ENCODE results near the gene C1QL1.
A peak's percentile ranks its signal among the peaks of the same experiment; 100 is the strongest.

The C1QL1 gene

DNA sequence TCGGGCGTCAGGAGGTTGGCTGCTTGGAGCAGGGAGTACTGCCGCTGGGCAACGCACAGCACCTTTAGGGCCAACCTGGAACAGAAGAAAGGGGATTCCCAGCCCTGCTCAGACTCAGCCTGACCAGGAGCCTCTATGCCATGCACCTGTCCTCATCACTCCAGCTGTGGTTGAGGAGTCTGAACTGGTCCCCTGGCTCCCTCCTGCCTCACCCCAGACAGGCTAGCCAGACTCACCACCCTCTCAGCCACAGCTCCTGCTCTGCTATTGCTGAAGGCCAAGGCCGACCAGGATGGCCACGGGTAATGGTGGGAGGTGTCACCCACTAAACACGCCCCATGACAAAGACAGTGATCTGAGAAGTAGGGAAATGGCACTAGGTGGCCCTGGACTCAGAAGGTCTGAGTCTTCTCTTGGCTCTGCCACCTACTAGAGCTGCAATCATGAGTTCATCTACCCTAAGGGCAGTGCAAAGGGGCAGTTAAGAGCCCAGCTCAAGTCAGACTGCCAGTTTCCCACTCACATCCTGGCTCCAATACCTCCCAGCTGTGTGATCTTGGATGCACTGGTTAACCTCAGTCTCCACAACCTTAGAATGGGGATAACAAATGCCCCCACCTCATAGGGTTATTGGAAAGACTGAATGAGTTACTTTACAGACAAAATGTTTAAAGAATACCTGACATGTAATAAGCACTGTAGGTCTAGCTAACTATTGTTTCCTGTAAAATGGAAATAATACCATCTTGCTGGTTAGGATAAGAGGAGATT lies 39.0 kb downstream of the C1QL1 start:
- no peak for DNase-seq (ENCODE audit: low spot score)

DNA sequence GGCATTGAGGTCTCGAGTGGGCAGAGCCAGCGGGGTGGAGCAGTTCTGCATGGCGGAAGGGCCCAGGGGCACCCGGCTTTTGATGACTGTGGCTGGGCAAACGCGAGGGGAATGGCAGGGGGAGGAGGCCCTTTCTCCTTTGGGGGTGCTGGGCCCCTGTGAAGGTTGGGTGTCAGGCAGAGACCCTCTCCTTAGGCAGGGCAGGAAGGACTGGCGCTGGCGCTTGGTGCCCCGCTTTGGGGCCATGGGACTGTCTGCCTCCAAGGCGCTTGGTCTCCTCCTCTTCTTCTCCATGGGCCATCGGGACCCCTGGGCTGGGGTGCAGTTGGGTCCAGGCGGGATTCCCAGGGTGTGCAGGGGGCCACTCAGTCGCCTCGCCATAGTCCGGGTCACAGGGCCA lies 40.0 kb downstream of the C1QL1 start:
- no peak for DNase-seq (ENCODE audit: low spot score)

DNA sequence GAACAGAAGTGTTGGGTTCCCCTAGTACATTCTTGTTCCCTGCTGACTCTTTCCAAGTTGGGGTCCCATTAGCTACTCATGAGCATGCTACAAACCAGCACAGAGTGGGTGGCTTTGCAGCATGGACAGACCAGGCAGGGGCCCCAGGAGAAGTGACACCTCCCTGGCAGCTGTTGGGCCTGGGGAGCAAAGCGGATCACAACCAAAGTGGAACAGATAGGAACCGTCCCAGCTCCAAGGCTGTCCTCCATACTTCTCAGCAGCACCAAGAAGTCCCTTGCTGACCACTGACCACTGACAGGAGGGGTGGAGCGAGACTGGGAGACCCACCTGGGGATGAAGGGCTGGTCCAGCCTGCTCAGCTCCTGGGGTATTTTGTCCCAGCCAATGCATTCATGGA lies 40.4 kb downstream of the C1QL1 start:
- no peak for DNase-seq (ENCODE audit: low spot score)

DNA sequence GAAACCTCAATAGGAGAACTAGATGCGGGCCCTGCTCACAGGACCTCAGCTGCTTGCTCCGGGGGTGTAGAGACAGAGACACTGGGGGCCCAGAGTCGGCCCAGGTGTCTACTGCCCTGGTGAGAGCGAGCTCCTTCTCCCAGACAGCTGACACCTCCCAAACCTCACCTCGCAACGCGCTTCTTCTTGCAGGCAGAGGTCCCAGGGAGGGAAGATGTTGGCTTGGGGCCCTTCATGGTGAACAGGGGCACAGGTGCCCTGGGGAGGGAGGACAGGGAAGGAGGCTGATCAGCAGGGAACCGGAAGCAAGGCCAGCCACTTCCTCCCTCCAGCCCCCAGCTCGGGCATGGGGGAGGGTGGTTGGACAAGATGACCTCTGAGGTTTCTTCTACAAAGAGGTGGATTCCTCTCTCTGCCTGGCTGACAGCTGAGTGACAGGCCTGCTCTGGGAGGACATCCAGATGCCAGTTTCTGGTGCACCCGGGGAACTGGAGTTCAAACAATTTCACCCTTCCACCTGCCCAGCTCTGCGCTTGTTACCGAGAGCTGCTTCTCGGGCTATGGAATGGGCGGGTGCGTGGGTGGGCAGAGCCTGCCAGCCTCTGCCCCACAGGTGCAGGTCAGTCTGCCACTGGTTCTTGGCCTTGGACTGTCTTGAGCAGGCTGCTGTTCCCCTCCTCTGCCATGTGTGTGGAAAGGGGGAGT lies 41.1 kb downstream of the C1QL1 start:
- no peak for DNase-seq (ENCODE audit: low spot score)

DNA sequence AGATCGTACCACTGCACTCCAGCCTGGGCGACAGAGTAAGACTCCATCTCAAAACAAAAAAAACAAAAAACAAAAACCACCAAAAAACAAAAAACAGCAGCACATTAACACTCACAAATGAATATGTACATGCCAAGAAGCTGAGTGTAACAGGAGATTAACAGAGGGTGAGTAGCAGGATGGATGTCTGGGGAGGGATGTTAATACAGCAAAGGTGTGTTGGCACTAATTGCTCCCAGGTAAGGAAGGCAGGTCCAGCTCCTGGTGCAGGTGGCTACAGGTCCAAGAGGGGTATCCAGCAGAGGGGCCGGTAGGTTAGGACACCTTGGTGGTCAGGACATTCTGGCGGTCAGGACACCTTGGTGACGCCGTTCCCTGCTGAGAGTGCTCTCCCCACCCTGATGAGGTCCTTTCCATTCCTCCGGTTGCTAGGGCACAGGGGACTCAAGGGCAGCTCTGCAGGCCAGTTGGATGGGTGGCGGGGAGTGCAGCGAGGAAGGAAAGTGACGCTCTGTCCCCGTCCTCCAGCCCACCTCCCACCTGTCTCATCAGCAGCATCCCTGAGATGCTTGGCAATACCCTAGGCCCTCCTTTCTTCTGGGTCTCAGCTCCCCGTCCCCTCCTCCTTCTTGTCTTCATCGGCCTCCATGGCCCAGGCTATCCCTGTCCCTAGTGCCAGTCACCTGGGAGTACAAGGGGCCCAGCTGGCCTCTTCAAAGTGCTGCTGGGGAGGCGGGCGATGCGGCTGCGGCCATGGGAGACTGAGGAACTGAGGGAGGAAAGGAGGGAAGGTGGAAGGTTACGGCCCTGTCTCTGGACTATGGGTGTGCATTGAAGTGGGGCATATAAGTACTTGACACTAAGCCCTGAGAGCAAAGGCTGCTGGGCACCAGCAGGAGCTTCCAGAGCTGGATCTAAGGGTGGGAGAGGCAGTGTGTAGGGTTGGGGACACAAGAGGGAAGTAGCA lies 42.1 kb downstream of the C1QL1 start:
- DNase-seq (ENCODE audit: low spot score): no peak

DNA sequence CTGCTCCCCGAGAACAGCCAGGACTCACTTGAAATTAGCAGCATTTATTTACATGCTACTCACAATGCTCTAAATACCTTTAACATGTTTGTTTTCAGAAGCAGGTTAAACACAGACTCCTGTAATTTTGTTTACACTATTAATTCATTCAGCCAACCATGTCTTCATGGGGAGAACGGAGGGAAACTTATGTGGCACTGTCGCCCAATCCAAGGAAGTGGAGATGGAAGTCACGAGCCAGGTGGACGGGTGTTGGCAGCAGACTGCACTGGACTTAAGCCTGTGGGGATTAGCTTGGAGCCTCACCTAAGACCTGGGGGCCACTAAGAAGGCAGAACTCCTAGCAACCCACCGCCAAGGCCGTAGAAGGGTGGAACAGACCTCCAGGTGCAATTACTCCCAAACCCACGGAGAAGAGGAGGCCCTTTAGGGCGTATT lies 44.0 kb downstream of the C1QL1 start:
- no peak for DNase-seq (ENCODE audit: low spot score)

DNA sequence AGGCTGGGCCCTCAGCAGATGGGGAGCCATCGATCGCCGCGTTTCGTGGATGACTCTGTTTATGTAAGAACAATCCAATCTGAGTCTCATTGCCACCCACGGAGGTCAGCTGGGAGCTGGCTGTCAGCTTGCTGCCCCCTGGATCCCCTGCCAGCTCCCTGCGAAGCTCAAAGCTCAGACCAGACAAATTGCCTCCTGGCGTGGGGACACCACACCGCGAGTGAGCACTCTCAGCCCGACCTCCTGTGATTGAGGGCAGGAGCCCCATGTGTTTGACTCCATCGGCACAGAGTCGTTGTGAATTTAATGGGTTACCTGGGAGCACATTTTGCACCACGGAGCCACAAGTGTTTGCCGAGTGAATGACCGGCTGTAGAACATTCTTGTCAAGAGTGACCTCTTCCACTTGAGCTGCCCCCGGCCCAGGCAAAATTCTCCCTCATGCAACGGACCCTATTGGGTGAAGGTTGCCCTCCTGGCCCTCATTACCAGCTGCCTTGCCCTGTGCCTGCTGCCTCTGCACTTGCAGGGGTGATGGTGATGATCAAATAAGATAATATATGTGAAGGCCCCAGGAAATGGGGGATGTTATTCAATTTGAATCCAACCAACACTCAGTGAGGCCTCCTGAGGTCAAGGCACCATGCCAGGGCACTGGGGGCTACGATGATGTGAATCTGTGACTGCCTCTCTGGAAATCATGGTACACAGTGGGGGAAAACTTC lies 45.2 kb downstream of the C1QL1 start:
- no peak for DNase-seq (ENCODE audit: low spot score)

DNA sequence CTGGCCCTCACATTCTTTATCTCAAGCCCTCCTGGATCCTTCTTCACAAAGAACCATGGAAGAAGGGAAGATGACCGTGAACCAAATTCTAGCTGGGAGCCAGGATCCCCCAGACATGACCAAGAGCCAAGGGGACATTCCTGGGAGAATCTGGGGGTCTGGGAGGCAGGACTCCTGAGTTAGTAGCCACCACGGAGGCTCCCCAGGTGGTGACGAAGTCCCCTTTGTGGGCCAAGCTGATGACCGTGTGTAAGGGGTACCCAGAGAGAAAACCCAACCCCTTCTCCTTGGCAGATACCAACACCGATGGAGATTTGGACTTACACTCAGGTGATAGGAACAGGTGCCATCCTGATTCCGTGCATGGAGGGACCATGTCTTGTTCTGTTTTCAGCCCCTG lies 46.0 kb downstream of the C1QL1 start:
- DNase-seq (ENCODE audit: low spot score): no peak

DNA sequence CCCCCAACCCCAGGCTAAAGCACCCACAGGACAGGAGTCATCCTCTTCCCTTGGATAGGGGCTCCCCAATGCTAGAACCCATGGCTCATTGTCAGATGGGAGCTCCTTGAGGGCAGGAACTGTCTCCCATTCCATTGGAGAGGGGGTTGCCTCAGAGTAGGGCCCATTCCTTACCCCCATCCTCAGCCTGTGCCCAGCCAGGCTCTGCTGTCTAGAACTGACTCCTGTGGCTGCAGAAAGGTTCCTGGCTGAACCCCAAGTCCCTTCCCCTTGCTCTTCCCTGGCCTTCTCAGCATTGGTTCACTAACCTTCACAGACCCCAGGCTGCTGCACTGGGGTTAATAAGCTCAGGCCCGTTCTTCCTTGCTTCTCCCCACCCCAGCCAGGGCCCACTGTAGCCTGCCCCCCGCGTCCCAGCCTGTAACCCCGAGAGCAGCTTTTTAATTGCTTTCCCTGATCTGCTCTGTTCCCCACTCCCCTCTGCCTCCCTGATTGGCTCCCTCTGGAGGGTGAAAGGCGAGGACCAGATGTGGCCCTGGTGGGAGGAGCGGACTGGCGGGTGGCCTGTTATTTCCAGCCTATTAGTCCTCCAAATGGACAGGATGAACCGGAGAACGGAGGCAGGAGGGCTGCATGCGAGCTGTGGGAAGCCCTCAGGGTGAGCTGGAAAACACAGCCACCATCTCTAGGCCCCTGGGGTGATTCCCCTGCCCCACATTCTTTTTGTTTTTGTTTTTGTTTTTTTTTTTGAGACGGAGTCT lies 46.8 kb downstream of the C1QL1 start:
- DNase-seq (ENCODE audit: low spot score): no peak

DNA sequence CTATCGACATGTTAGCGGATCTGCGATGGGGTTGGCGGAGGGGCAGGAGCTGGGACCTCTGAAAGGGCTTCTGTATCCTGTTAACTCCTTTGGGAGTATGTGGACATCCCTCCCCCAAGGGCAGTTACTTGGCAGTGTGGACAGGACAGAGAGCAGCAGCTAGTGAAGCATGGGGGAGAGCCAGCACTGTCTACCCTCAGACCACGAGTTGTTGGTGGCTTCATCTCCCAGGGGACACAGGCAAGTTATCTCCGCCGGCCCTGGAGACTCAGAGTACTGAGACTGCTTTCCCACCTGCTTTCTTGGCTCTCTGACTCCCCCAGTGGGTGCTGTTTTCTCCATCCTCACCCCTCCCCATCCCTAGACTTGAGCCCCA lies 47.5 kb downstream of the C1QL1 start:
- no peak for DNase-seq (ENCODE audit: low spot score)

DNA sequence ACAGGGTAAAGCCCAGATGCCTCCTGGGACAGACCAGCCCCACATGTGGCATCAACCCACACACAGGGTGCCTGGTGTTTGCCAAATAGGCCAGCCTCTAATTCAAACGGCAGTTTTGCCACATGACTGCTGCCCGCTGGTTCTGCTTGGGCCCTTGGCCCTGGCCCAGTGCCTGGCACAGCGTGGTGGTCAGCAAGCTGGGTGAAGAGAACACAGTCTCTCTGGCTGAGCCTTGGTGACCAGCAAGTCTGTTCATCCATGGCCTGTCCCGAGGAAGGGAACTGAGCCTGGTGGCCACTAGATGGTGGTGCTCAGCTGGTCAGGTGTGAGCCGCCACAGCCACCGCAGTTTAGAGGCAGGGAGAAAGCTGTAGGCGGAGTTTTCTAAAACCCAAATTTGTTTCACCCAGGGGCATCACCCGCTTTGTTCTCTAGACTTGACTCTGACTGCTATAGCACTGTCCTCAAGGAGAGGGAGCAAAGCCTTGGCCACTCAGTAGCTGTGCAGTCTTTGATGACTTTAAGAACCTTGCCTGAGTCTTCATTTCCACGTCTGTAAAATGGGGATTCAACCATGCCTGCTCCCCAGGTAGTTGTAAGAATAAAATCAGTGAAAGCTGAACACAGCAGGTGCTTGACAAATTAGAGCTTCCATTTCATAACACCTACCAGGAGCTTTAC lies 48.1 kb downstream of the C1QL1 start:
- DNase-seq (ENCODE audit: low spot score): peak; percentile 92

DNA sequence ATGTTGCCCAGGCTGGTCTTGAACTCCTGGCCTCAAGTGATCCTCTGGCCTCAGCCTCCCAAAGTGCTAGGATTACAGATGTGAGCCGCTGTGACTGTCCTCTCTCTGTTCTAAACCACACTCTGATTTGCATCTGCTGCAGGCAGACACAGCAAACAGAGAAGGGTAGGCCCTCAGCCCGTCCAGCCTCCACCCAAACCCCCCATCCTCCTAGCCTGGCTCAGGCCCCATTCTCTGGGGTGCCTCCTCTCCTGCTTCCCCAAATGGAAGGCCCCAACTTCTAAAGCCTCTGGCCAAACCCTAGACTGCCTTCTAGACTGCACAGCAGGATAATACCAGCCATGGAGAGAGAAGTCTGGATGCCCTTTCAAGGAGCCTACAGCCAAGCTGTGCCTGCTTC lies 48.7 kb downstream of the C1QL1 start:
- no peak for DNase-seq (ENCODE audit: low spot score)

DNA sequence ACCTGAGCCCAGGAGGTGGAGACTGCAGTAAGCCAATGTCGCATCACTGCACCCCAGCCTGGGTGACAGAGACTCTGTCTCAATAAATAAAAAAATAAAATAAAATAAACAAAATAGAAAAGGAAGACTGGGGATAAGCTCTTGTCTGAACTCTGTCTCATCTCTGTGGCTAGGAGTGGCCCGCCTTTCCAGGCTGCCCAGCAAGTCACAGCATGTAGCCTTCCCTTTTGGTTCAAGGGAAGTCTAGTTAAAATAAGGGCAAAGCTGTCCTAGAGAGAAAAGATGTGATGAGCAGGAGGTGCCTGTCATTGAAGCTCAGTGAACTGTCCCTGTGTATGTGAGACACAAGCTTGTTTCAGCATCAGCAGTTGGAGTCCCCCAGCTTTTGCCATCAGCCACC lies 50.1 kb downstream of the C1QL1 start:
- DNase-seq (ENCODE audit: low spot score): no peak

DNA sequence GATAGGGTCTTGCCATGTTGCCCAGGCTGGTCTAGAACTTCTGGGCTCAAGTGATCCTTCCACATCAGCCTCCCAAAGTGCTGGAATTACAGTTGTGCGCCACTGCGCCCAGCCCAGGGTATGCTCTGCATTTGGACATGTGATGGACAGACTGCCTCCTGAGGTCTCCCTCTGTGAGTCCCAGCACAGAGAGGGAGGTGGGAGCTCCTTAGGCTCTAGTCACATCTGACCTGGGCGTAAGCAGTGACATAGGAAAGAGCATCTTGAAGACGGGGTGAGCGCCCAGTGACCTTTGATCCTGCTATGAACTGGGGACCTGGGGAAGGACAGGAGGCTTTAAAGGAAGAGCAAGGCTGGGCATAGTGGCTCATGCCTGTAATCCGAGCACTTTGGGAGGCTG lies 50.6 kb downstream of the C1QL1 start:
- DNase-seq (ENCODE audit: low spot score): no peak

DNA sequence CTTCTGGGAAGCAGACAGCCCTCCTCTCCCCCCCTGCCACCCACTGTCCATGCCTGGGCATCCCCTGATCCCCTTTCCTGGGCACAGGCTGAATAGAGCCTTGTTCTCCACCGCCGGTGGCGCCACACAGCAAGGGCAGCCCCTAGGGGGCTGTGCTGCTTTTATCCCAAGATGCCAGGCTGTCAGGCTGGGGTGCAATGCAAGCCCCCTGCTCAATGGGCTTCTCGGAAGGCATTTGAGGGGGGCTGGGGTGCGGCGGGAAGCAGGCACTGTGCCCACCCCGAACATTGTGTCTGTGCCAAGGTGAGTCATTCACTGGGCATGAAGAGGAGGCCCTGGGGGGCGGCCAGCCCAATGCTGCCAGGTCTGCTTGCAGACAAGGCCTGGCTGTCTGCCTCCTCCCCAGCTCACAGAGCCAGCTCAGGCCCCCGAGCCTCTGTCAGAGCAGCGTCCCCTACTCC lies 51.3 kb downstream of the C1QL1 start:
- no peak for DNase-seq (ENCODE audit: low spot score)

DNA sequence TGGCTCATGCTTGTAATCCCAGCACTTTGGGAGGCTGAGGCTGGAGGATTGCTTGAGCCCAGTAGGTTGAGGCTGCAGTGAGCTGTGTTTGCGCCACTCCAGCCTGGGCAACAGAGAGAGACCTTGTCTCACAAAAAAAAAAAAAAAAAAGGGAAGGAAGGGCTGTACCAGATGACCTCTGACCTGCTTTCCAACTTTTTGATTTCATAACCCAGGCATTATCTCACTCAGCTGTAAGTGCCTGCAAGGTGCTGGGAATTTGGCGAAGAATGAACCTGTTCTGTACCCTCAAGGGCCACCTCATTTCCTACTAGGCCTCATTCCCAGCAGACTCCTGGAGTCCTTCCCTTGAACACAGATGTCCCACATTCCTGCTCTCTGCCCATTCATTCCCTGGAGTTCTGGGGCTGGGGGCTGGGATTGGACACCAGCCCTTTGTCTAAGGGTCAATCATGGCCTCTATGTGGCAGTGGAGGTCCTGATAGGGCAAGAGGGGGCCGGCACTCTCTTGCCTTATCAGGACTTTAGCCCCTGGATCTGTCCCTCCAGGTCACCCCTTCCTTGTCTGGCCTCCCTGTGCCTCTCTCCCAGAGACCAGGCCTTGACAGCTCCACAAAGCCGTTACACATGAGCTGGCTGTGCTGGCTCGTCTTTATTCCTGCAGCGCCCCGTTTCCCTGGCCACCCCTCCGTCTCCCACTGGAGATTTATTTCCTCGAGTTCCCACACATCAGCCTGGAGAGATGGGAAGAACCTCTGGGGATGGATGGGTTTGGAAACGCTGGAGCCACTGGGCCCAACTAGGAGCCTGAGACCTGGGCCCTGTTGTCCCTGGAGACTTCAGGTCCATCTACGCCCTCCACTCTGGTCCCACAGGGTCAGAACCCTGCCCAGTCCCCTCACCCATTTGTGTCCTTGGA lies 52.0 kb downstream of the C1QL1 start:
- no peak for DNase-seq (ENCODE audit: low spot score)

DNA sequence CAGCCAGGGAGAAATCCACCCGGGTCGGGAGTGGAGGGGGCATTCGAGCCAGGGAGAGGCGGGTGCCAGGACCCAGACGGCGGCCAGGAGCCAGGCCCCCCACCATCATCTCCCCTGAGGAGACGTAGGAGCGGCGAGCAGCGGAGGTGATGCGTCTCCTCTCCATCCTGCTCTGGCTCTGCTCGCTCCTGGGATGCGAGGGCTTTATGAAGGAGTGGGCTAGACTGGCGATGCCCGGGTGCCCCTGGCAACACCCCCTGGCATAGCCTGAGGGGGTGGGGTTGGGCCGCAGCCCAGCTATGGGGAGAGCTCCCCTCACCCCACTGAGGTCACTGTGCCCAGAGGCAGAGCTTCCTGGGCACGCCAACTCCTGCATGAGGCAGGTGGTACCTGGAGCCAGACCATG lies 52.8 kb downstream of the C1QL1 start, which contains the start of gene GFAP:
TSS of gene GFAP (minus strand) at position 180 of the 406 bp plus-strand sequence. CDS start at position 166, 14 bp downstream.
- no peak for DNase-seq (ENCODE audit: low spot score)

DNA sequence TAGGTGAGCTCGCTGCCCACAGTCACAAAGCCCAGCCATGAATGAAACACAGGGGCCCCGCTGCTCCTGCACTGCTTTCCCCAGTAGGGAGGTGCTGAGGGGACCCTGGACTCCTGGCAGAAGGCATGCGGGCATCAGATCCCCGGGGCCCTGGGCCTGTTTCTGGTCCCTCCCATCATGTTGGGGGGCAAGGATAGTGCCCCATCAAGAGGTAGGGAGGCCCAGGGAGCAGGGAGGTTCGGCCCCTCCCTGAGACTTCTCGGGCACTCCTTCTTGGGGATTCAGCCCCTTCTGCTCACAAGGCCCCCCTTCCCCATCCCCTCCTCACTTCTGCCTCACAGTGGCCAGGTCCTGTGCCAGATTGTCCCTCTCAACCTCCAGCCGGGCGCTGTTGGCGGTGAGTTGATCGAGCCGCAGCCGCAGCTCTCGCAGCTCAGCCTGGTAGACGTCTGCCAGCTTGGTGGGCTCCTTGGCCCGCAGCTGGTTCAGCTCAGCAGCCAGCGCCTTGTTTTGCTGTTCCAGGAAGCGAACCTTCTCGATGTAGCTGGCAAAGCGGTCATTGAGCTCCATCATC lies 53.3 kb downstream of the C1QL1 start:
- DNase-seq (ENCODE audit: low spot score): no peak

DNA sequence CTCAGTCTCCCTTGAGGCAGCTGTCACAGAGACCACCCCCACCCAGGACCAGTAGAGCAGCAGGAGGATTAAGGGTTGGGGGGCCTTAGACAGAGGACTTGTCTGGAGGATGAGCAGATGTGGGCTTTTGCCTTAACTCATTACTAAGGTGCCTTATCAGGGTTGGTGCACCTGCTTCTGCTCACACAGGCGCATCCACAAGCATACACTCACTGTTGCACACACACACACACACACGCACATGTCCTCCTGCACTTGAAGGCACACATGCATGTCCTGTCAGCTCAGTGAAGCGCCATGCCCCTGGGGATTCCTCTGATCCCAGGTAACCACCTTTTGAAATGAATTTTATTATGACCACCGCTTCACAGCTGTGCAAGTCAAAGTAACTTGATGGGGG lies 54.0 kb downstream of the C1QL1 start:
- DNase-seq (ENCODE audit: low spot score): no peak
